Astrocyte of the spinal cord (primary cell): ENCODE measurements around the gene GIMAP5.
"Not testable (repeated sequence)": the region's sequence is repeated elsewhere in the genome, so short reads cannot be mapped to it uniquely, and the experiment has no call there.

Source experiments
- DNase-seq: peaks from one replicate; pipeline ENCODE4 v3.0.0; 2011; ENCODE audit warnings: low read depth, low spot score
- H3K4me3 ChIP-seq: 2 replicates; pipeline ENCODE4 v1.5.1; 2011; ENCODE audit warnings: low read depth, mild to moderate bottlenecking, low read length, moderate library complexity
- CTCF ChIP-seq: IDR thresholded peaks from 2 replicates; pipeline ENCODE4 v1.5.1; 2012; ENCODE audit warnings: low read depth, mild to moderate bottlenecking, low read length, inconsistent platforms
- in situ Hi-C: cut with HindIII; loops from 2 replicates; pipeline ENCODE4 v1.10.0; 2017; ENCODE audit warnings: low sequenced_read_pairs

Gene GIMAP5

GRCh38 chr7:150756166-150756565 lies 18.9 kb downstream of the GIMAP5 start:
- no peak for DNase-seq
- H3K4me3 ChIP-seq, result no peak overlapping the region
- no peak for TF ChIP-seq CTCF
- in situ Hi-C loops, result no loop called here

- in situ Hi-C loops, result no loop called here
- H3K4me3 ChIP-seq, result no peak overlapping the region
- no peak for TF ChIP-seq CTCF
- DNase-seq, result no peak
Measured at GRCh38 chr7:150756858-150757257, 19.6 kb downstream of the GIMAP5 start.

GRCh38 chr7:150759479-150759878 lies 22.3 kb downstream of the GIMAP5 start:
- DNase-seq, result no peak
- H3K4me3 ChIP-seq, result no peak overlapping the region
- in situ Hi-C loops, result no loop called here
- no peak for TF ChIP-seq CTCF

- in situ Hi-C loops, result no loop called here
- no peak for DNase-seq
- TF ChIP-seq CTCF, result no peak
- no peak overlapping the region for H3K4me3 ChIP-seq
Measured at GRCh38 chr7:150766334-150766709, 29.1 kb downstream of the GIMAP5 start.

GRCh38 chr7:150769768-150770167 lies 32.5 kb downstream of the GIMAP5 start:
- no peak overlapping the region for H3K4me3 ChIP-seq
- in situ Hi-C loops, result no loop called here
- TF ChIP-seq CTCF, result no peak
- no peak for DNase-seq

- DNase-seq, H3K4me3 ChIP-seq, in situ Hi-C loops: not testable (repeated sequence)
Measured at GRCh38 chr7:150774131-150774530, 36.9 kb downstream of the GIMAP5 start.

GRCh38 chr7:150778014-150778737 lies 41.0 kb downstream of the GIMAP5 start:
- DNase-seq, result no peak
- H3K4me3 ChIP-seq, result no peak overlapping the region
- TF ChIP-seq CTCF, result no peak
- in situ Hi-C loops, result no loop called here
